ENCODE measurements around the gene TCF3.
A peak's percentile ranks its signal among the peaks of the same experiment; 100 is the strongest.

TCF3 gene

DNA sequence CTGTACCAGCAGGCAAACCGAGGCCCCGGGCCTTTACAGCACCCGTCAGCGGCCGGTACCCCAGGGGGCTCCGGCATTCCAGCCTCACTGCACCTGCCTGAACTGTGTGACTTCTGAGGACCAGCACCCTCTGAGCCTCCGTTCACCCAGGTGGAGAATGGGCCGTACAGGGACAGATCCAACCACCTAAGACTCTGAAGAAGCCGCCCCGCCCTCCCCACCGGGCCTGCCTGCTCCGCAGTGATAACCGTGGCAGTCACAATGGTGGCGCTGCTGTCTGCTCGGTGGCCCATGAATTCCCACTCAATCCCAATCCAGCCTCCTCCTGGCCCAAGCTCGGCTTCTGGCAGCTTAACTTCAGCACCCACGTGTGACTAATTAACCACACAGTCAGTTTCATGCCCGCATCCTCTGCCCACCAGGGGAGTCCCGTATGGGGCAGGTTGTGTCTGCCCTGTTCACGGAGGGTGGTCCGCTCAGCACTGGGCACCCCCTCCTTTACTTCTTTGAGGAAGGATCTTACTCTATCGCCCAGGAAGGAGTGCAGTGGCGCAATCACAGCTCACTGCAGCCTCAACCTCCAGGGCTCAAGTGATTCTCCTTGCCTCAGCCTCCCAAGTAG, 3.4 kb downstream of the TCF3 start:
- Histone ChIP-seq H3K36me3 (ENCODE audit: insufficient read depth) (no peaks in the 10 kb centered on the region), H3K9ac (no peak overlapping the region), H4K20me1 (ENCODE audit: insufficient read depth) (0 out of 2 replicates have a peak, but pooled peaks cover 5% of the 10 kb centered on the region), H3K4me1 (ENCODE audit: low read depth, poor library complexity, severe bottlenecking) (peaks cover 27% of the 10 kb centered on the region), H3K4me3 (IDR thresholded peaks at IDR 0.05; ENCODE audit: insufficient read depth, low read depth, low read length) (no peak overlapping the region), H2AFZ (ENCODE audit: low read depth) (no peak overlapping the region), H3K4me2 (peak overlapping the region; percentile 39; the same call in 1 of the 2 replicates), H3K27me3 (ENCODE audit: insufficient read depth, low read depth) (no peaks in the 10 kb centered on the region), H3K79me2 (ENCODE audit: insufficient read depth, low read depth) (peaks cover 28% of the 10 kb centered on the region), H3K27ac (no peak overlapping the region; the same call in 1 of the 2 replicates)
- TF ChIP-seq CTCF (conservative IDR thresholded peaks at IDR 0.05; ENCODE audit: low read depth, low read length): no peak

DNA sequence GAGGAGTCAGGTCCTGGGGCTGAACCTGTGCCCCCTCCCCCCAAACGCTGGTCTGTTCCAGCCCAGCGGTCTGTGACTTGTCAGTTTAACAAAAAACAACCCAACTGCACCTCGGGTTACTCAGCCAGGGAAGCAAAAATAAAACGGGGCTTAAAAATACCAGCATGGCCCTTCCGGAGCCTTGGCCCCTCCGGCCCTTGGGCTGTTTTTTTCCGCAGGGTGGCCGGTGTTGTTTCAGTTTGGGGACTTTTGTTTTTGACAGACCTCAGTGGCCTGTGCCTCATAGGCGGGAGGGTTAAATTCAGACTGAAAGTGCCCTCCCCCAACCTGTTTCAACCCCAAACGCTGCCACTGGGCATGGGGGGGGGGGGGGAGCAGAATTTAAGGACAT, 4.0 kb downstream of the TCF3 start:
- Histone ChIP-seq H3K4me3 (IDR thresholded peaks at IDR 0.05; ENCODE audit: insufficient read depth, low read depth, low read length) (no peak overlapping the region), H2AFZ (ENCODE audit: low read depth) (no peak overlapping the region), H3K79me2 (ENCODE audit: insufficient read depth, low read depth) (peaks cover 28% of the 10 kb centered on the region)

GRCh38 chr19:1647501-1648458, 4.6 kb downstream of the TCF3 start:
- TF ChIP-seq CTCF (conservative IDR thresholded peaks at IDR 0.05; ENCODE audit: low read depth, low read length): no peak
- Histone ChIP-seq H2AFZ (ENCODE audit: low read depth) (no peak overlapping the region), H3K27me3 (ENCODE audit: insufficient read depth, low read depth) (no peaks in the 10 kb centered on the region), H3K27ac (no peak overlapping the region), H3K36me3 (ENCODE audit: insufficient read depth) (no peaks in the 10 kb centered on the region), H3K4me3 (IDR thresholded peaks at IDR 0.05; ENCODE audit: insufficient read depth, low read depth, low read length) (no peak overlapping the region), H3K9ac (no peak overlapping the region), H3K4me1 (ENCODE audit: low read depth, poor library complexity, severe bottlenecking) (peaks cover 23% of the 10 kb centered on the region), H3K79me2 (ENCODE audit: insufficient read depth, low read depth) (peaks cover 28% of the 10 kb centered on the region), H4K20me1 (ENCODE audit: insufficient read depth) (0 out of 2 replicates have a peak, but pooled peaks cover 5% of the 10 kb centered on the region), H3K4me2 (no peak overlapping the region)

More for the DNA sequence above, 4.0 kb downstream of the TCF3 start:
- Histone ChIP-seq H3K27me3 (ENCODE audit: insufficient read depth, low read depth) (no peaks in the 10 kb centered on the region), H3K4me1 (ENCODE audit: low read depth, poor library complexity, severe bottlenecking) (peaks cover 23% of the 10 kb centered on the region), H3K9ac (no peak overlapping the region), H3K36me3 (ENCODE audit: insufficient read depth) (no peaks in the 10 kb centered on the region), H4K20me1 (ENCODE audit: insufficient read depth) (0 out of 2 replicates have a peak, but pooled peaks cover 5% of the 10 kb centered on the region), H3K4me2 (peak overlapping the region; percentile 39; the same call in 1 of the 2 replicates), H3K27ac (no peak overlapping the region)
- TF ChIP-seq CTCF (conservative IDR thresholded peaks at IDR 0.05; ENCODE audit: low read depth, low read length): no peak

DNA sequence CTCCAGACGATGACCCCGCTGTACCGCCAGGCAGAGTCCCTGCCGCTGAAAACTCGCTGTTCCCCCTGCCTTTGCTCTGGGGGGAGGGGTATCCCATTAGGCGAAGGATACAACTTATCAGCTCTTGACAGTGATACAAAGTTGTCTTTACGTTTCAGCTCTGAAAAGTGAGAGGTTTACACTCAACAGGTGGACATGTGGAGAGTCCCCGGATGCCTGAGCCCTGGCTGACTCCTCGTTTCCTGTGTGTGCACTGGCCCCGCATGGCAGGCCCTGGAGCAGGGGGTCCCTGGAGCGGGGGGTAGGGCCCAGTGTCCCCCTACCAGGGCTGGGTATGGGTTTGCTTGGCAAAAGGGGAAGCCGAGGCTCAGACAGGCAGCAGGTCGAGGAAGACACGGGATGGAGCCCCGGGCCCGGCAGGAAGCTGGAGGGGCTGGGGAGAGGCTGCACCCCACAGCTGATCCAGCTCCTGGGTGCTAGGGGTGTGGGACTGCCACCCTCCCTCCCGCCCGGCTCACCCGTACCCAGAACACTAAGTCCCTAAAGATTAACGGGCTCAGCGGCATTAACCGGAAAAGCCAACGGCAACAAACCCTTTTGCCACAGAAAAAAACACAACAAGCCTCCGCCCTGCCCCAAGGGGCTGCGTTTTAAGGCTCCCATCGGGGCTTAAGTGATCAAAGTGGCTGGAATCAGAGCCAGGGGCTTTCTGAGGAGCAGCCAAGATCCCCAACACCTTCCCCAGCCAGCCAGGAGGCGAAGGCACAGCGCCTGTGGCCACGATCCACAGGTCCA, 5.6 kb downstream of the TCF3 start:
- no peak overlapping the region for H3K4me3 ChIP-seq (IDR thresholded peaks at IDR 0.05; ENCODE audit: insufficient read depth, low read depth, low read length)
- H3K4me2 ChIP-seq: no peak overlapping the region
- no peak for TF ChIP-seq CTCF (conservative IDR thresholded peaks at IDR 0.05; ENCODE audit: low read depth, low read length)
- H3K9ac ChIP-seq: no peak overlapping the region
- H3K4me1 ChIP-seq (ENCODE audit: low read depth, poor library complexity, severe bottlenecking): peaks cover 23% of the 10 kb centered on the region
- peaks cover 28% of the 10 kb centered on the region for H3K79me2 ChIP-seq (ENCODE audit: insufficient read depth, low read depth)
- H3K36me3 ChIP-seq (ENCODE audit: insufficient read depth): no peaks in the 10 kb centered on the region
- H3K27ac ChIP-seq: no peak overlapping the region
- H4K20me1 ChIP-seq (ENCODE audit: insufficient read depth): 0 out of 2 replicates have a peak, but pooled peaks cover 5% of the 10 kb centered on the region
- no peak overlapping the region for H2AFZ ChIP-seq (ENCODE audit: low read depth)
- H3K27me3 ChIP-seq (ENCODE audit: insufficient read depth, low read depth): no peaks in the 10 kb centered on the region
